ENCODE results near the gene EEF1AKMT2. TPM values are rescaled to one million over a fixed set of nuclear protein-coding genes. Genes with fewer than 3 reads are reported as not detected.

The EEF1AKMT2 gene
- total and polyA plus RNA-seq, 9 of the 15 experiments (the other 6 are each of a cell fraction or from before 2014, with no cell fraction given) = 9.3 to 34.3 (median 23.7) TPM

- no peak for FAIRE-seq
- TF ChIP-seq TAF1 (IDR thresholded peaks at IDR 0.05; ENCODE audit: control insufficient read depth, extremely low read depth, insufficient read depth, low read length, severe bottlenecking) (peak; percentile 4), SIN3A (IDR thresholded peaks at IDR 0.05; ENCODE audit: borderline replicate concordance in 2 of 2, control insufficient read depth in 1 of 2, low read depth in 2 of 2, low read length in 2 of 2) (peak in 1 of 2 experiments; percentile 31; a peak in 1 of 4 replicates), ZNF551 (CRISPR knock-in tag; IDR thresholded peaks at IDR 0.05) (no peak), NKRF (IDR thresholded peaks at IDR 0.05; ENCODE audit: borderline replicate concordance) (0 out of 2 replicates have a peak, but pooled peaks have one; percentile 37), ETS1 (conservative IDR thresholded peaks at IDR 0.05; ENCODE audit: control insufficient read depth, low read depth, low read length) (0 out of 2 replicates have a peak, but pooled peaks have one; percentile 12), ZBTB7A (IDR thresholded peaks at IDR 0.05; ENCODE audit: borderline replicate concordance, control insufficient read depth, low read depth, low read length) (0 out of 2 replicates have a peak, but pooled peaks have one; percentile 11), GTF2B (IDR thresholded peaks at IDR 0.05; ENCODE audit: extremely low read depth, insufficient read length) (no peak), POLR2G (IDR thresholded peaks at IDR 0.05; ENCODE audit: low read depth, low read length) (peak; percentile 62)
These were observed 48.2 kb downstream of the EEF1AKMT2 start for GRCh38 chr10:124743191-124744101.

More at GRCh38 chr10:124743191-124744101, 48.2 kb downstream of the EEF1AKMT2 start:
- H4K20me1 ChIP-seq (replicated peaks; ENCODE audit: control insufficient read depth, insufficient read depth, low read length) = 0 out of 2 replicates have a peak, but pooled peaks cover 5% of the 10 kb centered on the region
- H3K79me2 ChIP-seq (ENCODE audit: control insufficient read depth, insufficient read depth, low read length) = peaks cover 50% of the 10 kb centered on the region
- intact Hi-C loops (cut with micrococcal nuclease) (loop anchor here (5.0 to 10.0 kb wide), 3 partner anchors 71 to 96 kb away; no protein-coding TSS in a partner anchor), in situ Hi-C loops (cut with MboI) (loop anchor here (5.0 to 10.0 kb wide), 2 partner anchors 191 to 301 kb away; no protein-coding TSS in a partner anchor)
- H3K4me1 ChIP-seq (replicated peaks in 1 of 2; ENCODE audit: control insufficient read depth in 2 of 2, insufficient read depth in 2 of 2, low read length in 2 of 2) = peaks cover 29% of the 10 kb centered on the region in 2 experiments; a peak in 4 of 5 replicates
- H2AFZ ChIP-seq (ENCODE audit: low read depth, low read length) = peak overlapping the region; percentile 68; the same call in 1 of the 2 replicates
- WGBS (ENCODE audit: insufficient coverage, low coverage, missing lambda C conversion rate) = 0% methylated on average over 10 of the region's 101 CpGs
- peak overlapping the region; percentile 57 to 94; a peak in 3 of 4 replicates for H3K9ac ChIP-seq (ENCODE audit: insufficient read depth in 1 of 2, low read depth in 2 of 2, low read length in 2 of 2)
- ATAC-seq (peak; percentile 50), DNase-seq (ENCODE audit: extremely low read depth in 1 of 4, low spot score in 3 of 4) (peak; percentile 38 to 48 (median 46))
- CTCF ChIA-PET (ENCODE audit: low intra/inter-chr PET ratio) = interaction anchor here (0.7 to 2.7 kb wide), 3 partner anchors 10 to 212 kb away, joined by 3 to 17 read pairs (median 12); no protein-coding TSS in a partner anchor
- POLR2A ChIA-PET = interaction anchor here (1.1 kb wide), 1 partner anchor 147 kb away, joined by 3 read pairs; no protein-coding TSS in a partner anchor
- H3K27me3 ChIP-seq (ENCODE audit: control insufficient read depth in 2 of 2, insufficient read depth in 2 of 2, low read length in 2 of 2) = no peaks in the 10 kb centered on the region
- peak overlapping the region; percentile 77; the same call in 1 of the 2 replicates for H3K4me2 ChIP-seq (ENCODE audit: insufficient read depth, low read length)
- H3K27ac ChIP-seq (ENCODE audit: extremely low read depth, low read depth, low read length) = peak overlapping the region; percentile 70; the same call in 2 of the 3 replicates
- no peaks in the 10 kb centered on the region for H3K9me1 ChIP-seq (ENCODE audit: control insufficient read depth, insufficient read depth, low read length)
- H3K9me3 ChIP-seq (replicated peaks; ENCODE audit: control insufficient read depth, insufficient read depth, low read depth, low read length) = no peaks in the 10 kb centered on the region
- no TSS peak for BruUV-seq (replicated peaks)
- H3K4me3 ChIP-seq = peak overlapping the region; percentile 54
- peaks cover 14% of the 10 kb centered on the region for H3K36me3 ChIP-seq (ENCODE audit: control insufficient read depth, insufficient read depth, low read length)
